Stimulated activated CD4-positive, alpha-beta T cell treated with anti-CD3 and anti-CD28 coated beads, Interleukin-12 subunit alpha, Interleukin-12 subunit beta, amount 100 ng/mL, for 48 hours (primary cell): Measurements from ENCODE around the gene FAM124B.

Source experiments
- DNase-seq, 3 donors: peaks; one replicate each; pipeline ENCODE4 v3.0.0-alpha.2; 2020; ENCODE audit warnings: low read depth in 2 of 3, low spot score in 1 of 3

The FAM124B gene

DNA sequence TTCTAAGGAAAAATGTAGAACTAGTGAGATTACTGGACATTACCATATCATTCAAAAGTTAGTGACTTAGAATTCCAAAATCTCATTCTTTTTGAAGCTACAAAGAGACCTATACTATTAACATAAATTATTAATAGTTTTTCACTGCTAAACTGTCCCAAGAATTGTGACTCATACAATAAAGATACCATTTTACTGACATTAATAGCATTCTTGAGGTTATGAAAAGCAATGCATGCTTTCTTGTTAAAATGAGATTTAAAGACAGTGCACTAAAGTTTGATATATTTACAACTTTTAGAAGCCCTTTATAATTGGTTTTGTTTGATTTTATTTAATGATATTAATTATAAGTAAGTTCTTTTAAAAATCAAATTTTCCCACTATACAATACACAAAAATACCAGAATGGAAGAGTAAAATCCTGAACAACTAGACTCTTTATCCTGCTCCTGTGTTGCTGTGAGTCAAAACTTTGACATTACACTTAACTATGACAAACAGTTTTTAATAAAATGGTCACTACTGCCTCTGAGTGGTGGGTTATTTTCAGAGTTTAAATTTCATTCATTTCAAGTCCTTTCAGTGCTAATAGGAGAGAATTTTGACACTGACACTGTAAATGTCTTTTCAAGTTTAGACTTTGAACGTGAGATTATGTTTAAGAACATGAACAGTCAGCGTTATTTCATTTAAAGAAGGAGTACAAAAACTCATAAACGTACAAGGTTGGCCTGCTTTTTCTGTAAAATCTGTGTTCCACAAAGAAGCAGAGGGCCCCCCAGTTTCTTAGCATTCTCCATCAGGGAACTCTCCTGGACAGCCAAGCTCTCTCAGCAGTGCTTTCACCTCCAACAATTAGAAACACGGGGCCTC is 54.5 kb downstream of the FAM124B start:
- DNase-seq: no peak

- DNase-seq: no peak
Measured at GRCh38 chr2:224345492-224345891, 56.4 kb downstream of the FAM124B start.

- DNase-seq: no peak
Measured at GRCh38 chr2:224343226-224343625, 58.7 kb downstream of the FAM124B start.

DNA sequence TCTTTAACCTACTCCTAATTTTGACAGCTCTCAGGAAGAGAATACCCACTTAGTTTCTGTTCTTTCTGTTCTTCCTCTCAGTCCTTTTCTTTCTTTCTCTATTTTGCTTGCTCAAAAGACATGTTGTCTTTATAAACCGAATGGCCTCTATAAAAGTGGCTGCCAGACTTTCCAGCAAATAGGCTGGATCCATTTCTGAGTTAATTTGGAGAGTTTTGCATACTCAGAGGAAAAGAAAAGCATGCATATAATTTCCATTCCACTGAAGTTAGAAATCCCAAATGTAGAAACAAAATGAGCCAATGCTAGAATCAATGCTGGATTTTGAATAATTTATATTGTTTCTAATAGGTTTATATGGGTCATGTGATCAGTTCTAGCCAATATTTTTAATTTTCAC is 65.9 kb downstream of the FAM124B start:
- no peak for DNase-seq

GRCh38 chr2:224334726-224335125 is 67.2 kb downstream of the FAM124B start:
- no peak for DNase-seq

- no peak for DNase-seq
Measured at GRCh38 chr2:224333726-224334482, 68.0 kb downstream of the FAM124B start.

DNA sequence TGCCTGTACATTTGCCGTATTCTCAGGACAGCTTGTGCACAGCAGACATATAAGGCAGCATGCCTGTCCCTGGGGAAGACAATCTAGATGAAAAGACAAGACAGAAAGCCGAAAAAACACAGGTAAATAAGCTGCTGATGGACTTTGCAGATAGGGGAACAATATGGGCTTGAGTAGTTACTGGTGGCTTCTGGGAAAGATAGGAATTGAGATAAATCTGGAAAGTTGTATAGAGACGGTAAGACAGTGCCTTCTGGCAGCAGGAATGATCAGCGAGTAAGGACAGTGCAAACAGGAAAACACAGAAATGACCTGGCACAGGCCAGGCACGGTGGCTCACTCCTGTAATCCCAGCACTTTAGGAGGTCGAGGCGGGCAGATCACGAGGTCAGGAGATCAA is 70.2 kb downstream of the FAM124B start:
- DNase-seq: no peak

GRCh38 chr2:224328798-224329197 is 73.1 kb downstream of the FAM124B start:
- no peak for DNase-seq
